Activated CD8-positive, alpha-beta T cell treated with anti-CD3 and anti-CD28 coated beads for 36 hours (primary cell): Measurements from ENCODE around the gene ZNF195. TPM values are rescaled to one million over a fixed set of nuclear protein-coding genes. Genes with fewer than 3 reads are reported as not detected.

Source experiments
- ATAC-seq: fragments of 200-7000 bp; cut with Tn5 transposase; one replicate; pipeline ENCODE4 v1.10.0; 2021; ENCODE audit warnings: mild to moderate bottlenecking, moderate library complexity
- CTCF ChIA-PET: fragments of 350-600 bp; sonication (Branson Sonifier 250); formaldehyde crosslinking; loops from one replicate; lab custom pipeline; 2021; ENCODE audit warnings: antibody characterized with exemption; lab: Charles Lee
- POLR2A ChIA-PET: fragments of 350-600 bp; sonication (Branson Sonifier 250); formaldehyde crosslinking; loops from one replicate; lab custom pipeline; 2021; ENCODE audit warnings: antibody characterized with exemption; lab: Charles Lee
- DNase-seq: peaks from one replicate; pipeline ENCODE4 v3.0.0-alpha.2; 2020
- H3K27ac Mint-ChIP-seq: one replicate; pipeline ENCODE4 v1.8.0; 2021; ENCODE audit warnings: mild to moderate bottlenecking, mixed read lengths
- H3K27me3 Mint-ChIP-seq: one replicate; pipeline ENCODE4 v1.8.0; 2021; ENCODE audit warnings: mixed read lengths
- H3K36me3 Mint-ChIP-seq: one replicate; pipeline ENCODE4 v1.8.0; 2021; ENCODE audit warnings: low read depth, mixed read lengths
- H3K4me1 Mint-ChIP-seq: one replicate; pipeline ENCODE4 v1.8.0; 2021; ENCODE audit warnings: low read depth, mixed read lengths
- H3K4me3 Mint-ChIP-seq: one replicate; pipeline ENCODE4 v1.8.0; 2021; ENCODE audit warnings: mild to moderate bottlenecking, moderate library complexity, mixed read lengths
- H3K9me3 Mint-ChIP-seq: one replicate; pipeline ENCODE4 v1.8.0; 2021; ENCODE audit warnings: mixed read lengths
- intact Hi-C: fragments of 100-400 bp; cut with micrococcal nuclease; formaldehyde crosslinking; loops from one replicate; pipeline ENCODE4 v1.10.0; 2022
- total RNA-seq, 2 experiments: library from RNA; stranded (reverse); gene quantifications; one replicate each; pipeline ENCODE4 v1.2.3, GENCODE V29; 2021
- TF ChIP-seq, protein P1 (sequence below): fragments of 200-600 bp; IDR thresholded peaks from one replicate; pipeline ENCODE4 v1.8.0; 2022; ENCODE audit warnings: antibody characterized with exemption, mild to moderate bottlenecking

ZNF195 gene
- total RNA-seq, 2 experiments from 2014 or later: 34.3 to 37.6 TPM

DNA sequence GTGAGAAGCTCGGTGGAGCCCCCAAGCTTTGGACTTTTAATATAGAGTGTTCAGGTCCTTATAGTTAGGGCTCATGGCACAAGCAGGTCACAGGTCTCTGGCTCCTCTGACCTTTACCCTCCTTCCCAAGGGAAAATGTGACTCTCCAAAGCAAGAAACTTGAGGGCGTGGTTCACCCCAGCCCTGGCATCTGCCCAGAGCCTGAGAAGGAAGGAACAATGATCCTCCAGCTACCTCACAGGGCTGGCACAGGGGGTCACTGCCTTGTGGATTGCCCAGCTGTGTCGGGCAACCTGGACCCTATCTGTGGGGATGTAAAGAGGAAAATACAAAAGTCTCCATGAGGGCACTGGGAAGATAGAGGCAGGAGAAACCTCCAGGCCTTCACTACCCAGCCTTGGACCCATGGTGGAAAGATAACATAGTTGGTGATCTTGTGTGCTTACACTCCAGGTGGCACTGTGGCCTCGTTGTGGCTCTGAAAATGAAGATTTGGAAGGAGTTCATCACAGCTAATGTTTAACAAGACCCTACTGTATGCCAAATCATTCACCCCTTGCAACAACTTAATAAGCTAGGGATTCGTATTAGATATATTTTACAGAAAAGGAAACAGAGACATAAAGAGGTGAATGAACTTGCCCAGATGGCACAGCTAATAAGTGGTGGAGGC is 3.8 kb upstream of the ZNF195 start:
- H3K27me3 Mint-ChIP-seq: peaks cover 2% of the 10 kb centered on the region
- POLR2A ChIA-PET: no interaction called here
- intact Hi-C loops: no loop called here
- TF ChIP-seq, protein P1, sequence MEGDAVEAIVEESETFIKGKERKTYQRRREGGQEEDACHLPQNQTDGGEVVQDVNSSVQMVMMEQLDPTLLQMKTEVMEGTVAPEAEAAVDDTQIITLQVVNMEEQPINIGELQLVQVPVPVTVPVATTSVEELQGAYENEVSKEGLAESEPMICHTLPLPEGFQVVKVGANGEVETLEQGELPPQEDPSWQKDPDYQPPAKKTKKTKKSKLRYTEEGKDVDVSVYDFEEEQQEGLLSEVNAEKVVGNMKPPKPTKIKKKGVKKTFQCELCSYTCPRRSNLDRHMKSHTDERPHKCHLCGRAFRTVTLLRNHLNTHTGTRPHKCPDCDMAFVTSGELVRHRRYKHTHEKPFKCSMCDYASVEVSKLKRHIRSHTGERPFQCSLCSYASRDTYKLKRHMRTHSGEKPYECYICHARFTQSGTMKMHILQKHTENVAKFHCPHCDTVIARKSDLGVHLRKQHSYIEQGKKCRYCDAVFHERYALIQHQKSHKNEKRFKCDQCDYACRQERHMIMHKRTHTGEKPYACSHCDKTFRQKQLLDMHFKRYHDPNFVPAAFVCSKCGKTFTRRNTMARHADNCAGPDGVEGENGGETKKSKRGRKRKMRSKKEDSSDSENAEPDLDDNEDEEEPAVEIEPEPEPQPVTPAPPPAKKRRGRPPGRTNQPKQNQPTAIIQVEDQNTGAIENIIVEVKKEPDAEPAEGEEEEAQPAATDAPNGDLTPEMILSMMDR: no peak
- no peak overlapping the region for H3K4me3 Mint-ChIP-seq
- H3K4me1 Mint-ChIP-seq: peaks cover 10% of the 10 kb centered on the region
- DNase-seq (no peak), ATAC-seq (no peak)
- H3K27ac Mint-ChIP-seq: no peak overlapping the region
- H3K36me3 Mint-ChIP-seq: peaks cover 10% of the 10 kb centered on the region
- no peaks in the 10 kb centered on the region for H3K9me3 Mint-ChIP-seq
- CTCF ChIA-PET: interaction anchor here (4.3 to 6.0 kb wide), 2 partner anchors 26 to 42 kb away, joined by 31 to 32 read pairs; no protein-coding TSS in a partner anchor

DNA sequence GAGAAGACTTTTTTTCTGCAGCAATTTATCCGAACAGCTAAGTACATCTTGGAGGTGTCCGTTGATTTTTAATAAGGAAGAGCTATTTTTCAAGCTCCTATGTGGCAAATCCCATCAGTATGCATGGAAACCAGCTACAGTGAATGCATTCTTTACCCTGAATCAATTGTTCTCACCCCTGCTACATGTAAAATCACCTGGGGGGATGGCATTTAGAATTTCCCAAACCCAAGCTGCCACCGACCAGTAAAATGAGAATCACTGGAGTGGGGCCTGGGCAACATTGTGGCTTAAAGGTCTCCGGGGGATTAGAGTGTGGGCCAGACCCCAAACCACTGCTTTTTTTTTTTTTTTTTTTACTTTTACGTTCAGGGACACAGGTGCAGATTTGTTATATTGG is 2.8 kb upstream of the ZNF195 start:
- H3K9me3 Mint-ChIP-seq: no peaks in the 10 kb centered on the region
- no peak overlapping the region for H3K27ac Mint-ChIP-seq
- DNase-seq (no peak), ATAC-seq (no peak)
- intact Hi-C loops: no loop called here
- POLR2A ChIA-PET: no interaction called here
- CTCF ChIA-PET: interaction anchor here (4.3 to 6.0 kb wide), 2 partner anchors 27 to 41 kb away, joined by 31 to 32 read pairs; no protein-coding TSS in a partner anchor
- H3K4me1 Mint-ChIP-seq: peaks cover 20% of the 10 kb centered on the region
- no peak overlapping the region for H3K4me3 Mint-ChIP-seq
- peaks cover 19% of the 10 kb centered on the region for H3K36me3 Mint-ChIP-seq
- H3K27me3 Mint-ChIP-seq: peaks cover 2% of the 10 kb centered on the region
- TF ChIP-seq, protein P1: no peak

DNA sequence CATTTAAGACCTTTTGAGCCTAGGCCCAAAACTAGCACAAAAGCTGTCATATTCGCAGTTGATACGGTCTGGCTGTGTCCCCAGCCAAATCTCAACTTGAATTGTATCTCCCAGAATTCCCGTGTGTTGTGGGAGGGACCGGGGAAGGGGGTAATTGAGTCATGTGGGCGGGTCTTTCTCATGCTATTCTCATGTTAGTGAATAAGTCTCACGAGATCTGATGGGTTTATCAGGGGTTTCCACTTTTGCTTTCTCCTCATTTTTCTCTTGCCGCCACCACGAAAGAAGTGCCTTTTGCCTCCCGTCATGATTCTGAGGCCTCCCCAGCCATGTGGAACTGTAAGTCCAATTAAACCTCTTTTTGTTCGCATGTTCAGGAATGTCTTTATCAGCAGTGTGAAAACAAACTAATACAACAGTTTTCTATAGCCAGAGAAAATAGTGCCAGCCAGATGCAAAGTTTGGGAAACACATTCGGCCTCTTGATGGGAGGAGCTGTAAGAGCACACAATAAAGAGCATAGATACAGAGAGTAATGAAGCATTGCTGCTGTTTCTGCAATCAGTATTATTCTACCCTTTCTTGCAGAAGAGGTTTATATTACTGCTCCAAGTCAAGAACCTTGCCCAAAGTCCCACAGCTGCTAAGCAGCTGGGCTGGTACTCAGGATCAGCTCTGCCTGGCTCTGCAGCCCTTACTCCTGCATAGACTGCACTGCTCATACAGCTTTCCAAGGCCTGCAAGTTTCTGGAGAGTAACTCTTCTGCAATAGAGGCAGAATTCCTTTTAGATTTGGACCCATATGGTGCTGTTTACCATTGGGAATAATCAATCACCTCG is 2.0 kb upstream of the ZNF195 start:
- Mint-ChIP-seq H3K27ac (no peak overlapping the region), H3K4me1 (peaks cover 27% of the 10 kb centered on the region), H3K36me3 (peaks cover 27% of the 10 kb centered on the region), H3K4me3 (no peak overlapping the region), H3K27me3 (no peaks in the 10 kb centered on the region), H3K9me3 (peaks cover under 1% of the 10 kb centered on the region)
- CTCF ChIA-PET: interaction anchor here (4.3 to 6.0 kb wide), 2 partner anchors 28 to 40 kb away, joined by 31 to 32 read pairs; no protein-coding TSS in a partner anchor
- TF ChIP-seq, protein P1: no peak
- no peak for ATAC-seq
- intact Hi-C loops: no loop called here
- DNase-seq: no peak
- POLR2A ChIA-PET: interaction anchor here (0.6 kb wide), 1 partner anchor 307 kb away, joined by 3 read pairs; no protein-coding TSS in a partner anchor

DNA sequence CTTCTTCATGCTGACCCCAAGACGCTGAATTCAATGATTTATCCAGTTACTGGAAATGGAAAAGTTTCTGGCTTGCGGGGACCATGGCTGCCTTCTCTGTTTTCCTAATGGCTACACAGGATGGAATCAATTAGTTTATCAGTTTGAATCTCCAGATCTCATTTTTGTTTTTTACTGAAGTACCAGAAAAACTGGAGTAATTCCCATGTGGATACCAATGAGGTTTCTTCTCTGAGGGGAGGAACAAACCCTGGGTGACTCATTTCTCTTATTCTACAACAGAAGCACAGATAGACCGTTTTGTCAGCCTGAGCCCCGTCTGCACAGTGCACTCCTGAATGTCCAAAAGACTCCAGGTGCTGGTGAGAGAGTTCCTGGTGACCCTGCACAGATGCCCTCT is 3.4 kb downstream of the ZNF195 start:
- Mint-ChIP-seq H3K36me3 (peaks cover 80% of the 10 kb centered on the region), H3K9me3 (peaks cover 9% of the 10 kb centered on the region), H3K4me3 (no peak overlapping the region), H3K27ac (peak overlapping the region; percentile 73), H3K27me3 (no peaks in the 10 kb centered on the region), H3K4me1 (peaks cover 56% of the 10 kb centered on the region)
- DNase-seq: no peak
- ChIA-PET POLR2A (interaction anchor here (0.6 to 1.7 kb wide), 2 partner anchors 20 to 336 kb away, joined by 3 to 6 read pairs; no protein-coding TSS in a partner anchor), CTCF (interaction anchor here (1.5 to 1.7 kb wide), 2 partner anchors 33 to 34 kb away, joined by 10 to 14 read pairs; no protein-coding TSS in a partner anchor)
- intact Hi-C loops: no loop called here
- ATAC-seq: no peak
- TF ChIP-seq, protein P1: no peak
